K562 (cell line): ENCODE results near the gene GART. TPM values are rescaled to one million over a fixed set of nuclear protein-coding genes. Genes with fewer than 3 reads are reported as not detected.

Source experiments
- ATAC-seq: fragments of 200-7000 bp; cut with Tn5 transposase; 3 replicates; pipeline ENCODE4 v1.9.1; 2020; ENCODE audit warnings: moderate library complexity
- BruUV-seq: library from RNA; stranded (reverse); fragments of 400-500 nt; replicated peaks from 2 replicates; lab custom pipeline; 2021; lab: Mats Ljungman, UMichigan
- CTCF ChIA-PET: fragments of 300-600 bp; formaldehyde crosslinking; extraction: SDS; loops from one replicate; lab custom pipeline; 2021; ENCODE audit warnings: low intra/inter-chr PET ratio; lab: Yijun Ruan, JAX
- POLR2A ChIA-PET: fragments of 300-600, 350-650 bp; sonication (Branson Sonifier 250); formaldehyde crosslinking; extraction: SDS; loops from one replicate; lab custom pipeline; 2021; ENCODE audit warnings: antibody characterized with exemption, inconsistent platforms; lab: Yijun Ruan, JAX
- DNase-seq, 4 experiments: peaks; one replicate each; pipeline versions ENCODE4 v3.0.0 to v3.0.0-alpha.2; 2011 to 2018; ENCODE audit warnings: low spot score in 3 of 4, mixed read lengths in 3 of 4; ENCODE audit errors: extremely low read depth in 1 of 4
- FAIRE-seq: peaks from 2 replicates; lab custom pipeline; 2011; peaks lifted over from hg19 to GRCh38; lab: Jason Lieb, UNC
- H2AFZ ChIP-seq: 2 replicates; pipeline ENCODE4 v1.6.0; 2011; ENCODE audit warnings: low read depth, low read length, control low read depth, inconsistent platforms
- H3K27ac ChIP-seq: fragments of 200-600 bp; 3 replicates; pipeline ENCODE4 v1.8.0; 2011; ENCODE audit warnings: low read depth, mild to moderate bottlenecking, control low read depth, inconsistent platforms, low read length, moderate library complexity, mixed read lengths; ENCODE audit errors: extremely low read depth
- H3K27me3 ChIP-seq, 2 experiments: fragments of 300-600 bp in 1 of 2; 2 replicates in 1 of 2; 3 replicates in 1 of 2; pipeline versions ENCODE4 v1.6.0 to v1.8.0; 2011; ENCODE audit warnings: inconsistent platforms in 2 of 2, low read length in 2 of 2, mild to moderate bottlenecking in 1 of 2, mixed read lengths in 1 of 2, moderate library complexity in 1 of 2; ENCODE audit not compliant: control insufficient read depth in 2 of 2, insufficient read depth in 2 of 2
- H3K36me3 ChIP-seq: fragments of 300-600 bp; 3 replicates; pipeline ENCODE4 v1.8.0; 2011; ENCODE audit warnings: mild to moderate bottlenecking, low read length, inconsistent platforms; ENCODE audit not compliant: control insufficient read depth, insufficient read depth
- H3K4me1 ChIP-seq, 2 experiments: fragments of 200-600 bp in 1 of 2; replicated peaks in 1 of 2; 2 replicates in 1 of 2; 3 replicates in 1 of 2; pipeline versions ENCODE4 v1.5.1 to v1.8.0; 2011; ENCODE audit warnings: inconsistent platforms in 2 of 2, low read length in 2 of 2, mild to moderate bottlenecking in 1 of 2, mixed read lengths in 1 of 2, moderate library complexity in 1 of 2; ENCODE audit not compliant: control insufficient read depth in 2 of 2, insufficient read depth in 2 of 2
- H3K4me2 ChIP-seq: 2 replicates; pipeline ENCODE4 v1.6.1; 2011; ENCODE audit warnings: low read length, control low read depth, inconsistent platforms, mixed read lengths; ENCODE audit not compliant: insufficient read depth
- H3K4me3 ChIP-seq: fragments of 200-600 bp; sonication (generic), shearing (Covaris generic); 2 replicates; pipeline ENCODE4 v1.5.1; 2016; ENCODE audit warnings: control low read depth, inconsistent platforms
- H3K79me2 ChIP-seq: fragments of 200-600 bp; 3 replicates; pipeline ENCODE4 v1.8.0; 2011; ENCODE audit warnings: low read length, inconsistent platforms; ENCODE audit not compliant: control insufficient read depth, insufficient read depth
- H3K9ac ChIP-seq, 2 experiments: 2 replicates each; pipeline versions ENCODE4 v1.6.0 to v1.6.1; 2011; ENCODE audit warnings: low read depth in 2 of 2, low read length in 2 of 2, control low read depth in 1 of 2, inconsistent platforms in 1 of 2, mild to moderate bottlenecking in 1 of 2, mixed read lengths in 1 of 2; ENCODE audit not compliant: insufficient read depth in 1 of 2
- H3K9me1 ChIP-seq: one replicate; pipeline ENCODE4 v1.6.0; 2011; ENCODE audit warnings: inconsistent platforms, mild to moderate bottlenecking, low read length, moderate library complexity; ENCODE audit not compliant: control insufficient read depth, insufficient read depth
- H3K9me3 ChIP-seq: replicated peaks from 2 replicates; pipeline ENCODE4 v1.5.1; 2011; ENCODE audit warnings: low read depth, low read length, inconsistent platforms; ENCODE audit not compliant: control insufficient read depth, insufficient read depth
- H4K20me1 ChIP-seq: replicated peaks from 2 replicates; pipeline ENCODE4 v1.6.1; 2011; ENCODE audit warnings: low read length, inconsistent platforms, mixed read lengths; ENCODE audit not compliant: control insufficient read depth, insufficient read depth
- ATF3 ChIP-seq, 2 experiments: fragments of 450-650 bp in 1 of 2; sonication (generic) in 1 of 2; formaldehyde crosslinking in 1 of 2; IDR thresholded peaks in 1 of 2; conservative IDR thresholded peaks in 1 of 2; 2 replicates each; pipeline versions ENCODE4 v1.6.1 to v1.8.1; 2016 to 2023; ENCODE audit warnings: mild to moderate bottlenecking in 2 of 2, moderate library complexity in 2 of 2, inconsistent platforms in 1 of 2, missing genetic modification reagents in 1 of 2
- CEBPG ChIP-seq, 3 experiments: fragments of 200-800 bp in 1 of 3; sonication (Bioruptor generic) in 1 of 3; sonication (generic) in 1 of 3; formaldehyde crosslinking in 1 of 3; IDR thresholded peaks in 2 of 3; conservative IDR thresholded peaks in 1 of 3; 2 replicates each; pipeline versions ENCODE4 v1.6.1 to v1.8.0; 2016 to 2022; ENCODE audit warnings: missing compliant biosample characterization in 2 of 3, missing genetic modification characterization in 2 of 3, mild to moderate bottlenecking in 1 of 3, missing genetic modification reagents in 1 of 3
- POLR2AphosphoS2 ChIP-seq: IDR thresholded peaks from 2 replicates; pipeline ENCODE4 v1.6.1; 2012; ENCODE audit warnings: low read length, improper control_type of control experiment
- RBM22 ChIP-seq: fragments of 200-400 bp; formaldehyde crosslinking; IDR thresholded peaks from 2 replicates; pipeline ENCODE4 v1.6.1; 2018; ENCODE audit warnings: low read length, low read depth; ENCODE audit not compliant: poor library complexity, severe bottlenecking
- SRF ChIP-seq, 2 experiments: fragments of 250-450, 450-650 bp in 1 of 2; sonication (Bioruptor Pico) in 1 of 2; sonication (generic) in 1 of 2; formaldehyde crosslinking; IDR thresholded peaks; 2 replicates each; pipeline versions ENCODE4 v1.5.0 to v1.5.1; 2020 to 2022; ENCODE audit warnings: mild to moderate bottlenecking in 1 of 2, missing genetic modification reagents in 1 of 2
- ZNF41 ChIP-seq: fragments of 250-450 bp; sonication (Bioruptor Pico); conservative IDR thresholded peaks from 2 replicates; pipeline ENCODE4 v1.4.0; 2020; ENCODE audit warnings: mild to moderate bottlenecking
- WGBS: fragments of 100-300 bp; shearing (Covaris generic); methylation state at CpG from one replicate; pipeline ENCODE4 v1.1.6; 2016; ENCODE audit warnings: low coverage, mixed read lengths; ENCODE audit not compliant: insufficient coverage; ENCODE audit errors: missing lambda C conversion rate; 5-methylcytosine and 5-hydroxymethylcytosine counted together
- in situ Hi-C: fragments of 300-500 bp; cut with MboI; formaldehyde crosslinking; loops from 4 replicates; pipeline ENCODE4 v1.15.0; 2018; ENCODE audit warnings: inconsistent platforms, mixed read lengths
- intact Hi-C: fragments of 100-400 bp; cut with micrococcal nuclease; formaldehyde crosslinking; loops from 2 replicates; pipeline ENCODE4 v1.14.2; 2022
- polyA plus RNA-seq, 8 experiments: library from polyadenylated mRNA; depleted of rRNA in 4 of 8; stranded (reverse) in 5 of 8; unstranded in 3 of 8; fragments of >200 nt; fragmentation: Nextera tagmentation in 2 of 8; fragmentation: Illumina TruSeq in 1 of 8; extraction: Ambion mirVana in 2 of 8; extraction: Trizol in 1 of 8; gene quantifications; 2 replicates each; pipeline versions ENCODE4 v1.2.1 to v1.2.3, GENCODE V29; 2011 to 2014; ENCODE audit warnings: inconsistent platforms in 1 of 8, missing spikeins in 1 of 8
- total RNA-seq, 7 experiments: library from RNA; depleted of rRNA in 6 of 7; stranded (reverse); fragments of >200 nt in 6 of 7; fragmentation: Illumina TruSeq in 2 of 7; extraction: Trizol in 2 of 7; gene quantifications; 2 replicates each; pipeline versions ENCODE4 v1.2.1 to v1.2.3, GENCODE V29; 2011 to 2021; ENCODE audit warnings: low replicate concordance in 1 of 7

Gene GART
- total and polyA plus RNA-seq, 9 of the 15 experiments (the other 6 are each of a cell fraction or from before 2014, with no cell fraction given): 141 to 429 (median 349) TPM

- no peaks in the 10 kb centered on the region for H3K4me1 ChIP-seq
- FAIRE-seq (no peak), ATAC-seq (peak; percentile 16; the same call in 1 of the 3 replicates), DNase-seq (no peak)
- CTCF ChIA-PET: no interaction called here
- H3K4me2 ChIP-seq: no peak overlapping the region
- no peaks in the 10 kb centered on the region for H3K27me3 ChIP-seq
- BruUV-seq: no TSS peak
- H3K36me3 ChIP-seq: peaks cover 88% of the 10 kb centered on the region
- in situ Hi-C loops: no loop called here
- 83% methylated on average over 5 of the region's 5 CpGs for WGBS
- TF ChIP-seq CEBPG (CRISPR knock-in tag; IDR thresholded peaks at IDR 0.05): no peak
- TF ChIP-seq CEBPG (tag; conservative IDR thresholded peaks at IDR 0.05 in 1 of 2, IDR thresholded peaks at IDR 0.05 in 1 of 2): peak in 1 of 2 experiments; percentile 58; a peak in 3 of 4 replicates
- no peak for TF ChIP-seq SRF (CRISPR knock-in tag; IDR thresholded peaks at IDR 0.05)
- TF ChIP-seq ATF3 (IDR thresholded peaks at IDR 0.05): peak; percentile 67
- TF ChIP-seq ATF3 (CRISPR knock-in tag; conservative IDR thresholded peaks at IDR 0.05): no peak
- TF ChIP-seq POLR2AphosphoS2: 0 out of 2 replicates have a peak, but pooled peaks have one; percentile 35
- peak; percentile 60 for TF ChIP-seq RBM22
- TF ChIP-seq ZNF41 (CRISPR knock-in tag): no peak
- no peaks in the 10 kb centered on the region for H3K9me3 ChIP-seq
- H3K79me2 ChIP-seq: no peaks in the 10 kb centered on the region
- H3K27ac ChIP-seq: peak overlapping the region; percentile 5; the same call in 1 of the 3 replicates
- intact Hi-C loops: no loop called here
- no peak overlapping the region for H3K9ac ChIP-seq
- no peak overlapping the region for H3K4me3 ChIP-seq
- no peaks in the 10 kb centered on the region for H4K20me1 ChIP-seq
- no peaks in the 10 kb centered on the region for H3K9me1 ChIP-seq
- no peak overlapping the region for H2AFZ ChIP-seq
- POLR2A ChIA-PET: interaction anchor here (0.6 to 4.4 kb wide), 3 partner anchors 8 to 19 kb away, joined by 3 to 30 read pairs (median 7); partner anchors contain the start of genes GART and SON
Measured at GRCh38 chr21:33522297-33522952, 19.5 kb downstream of the GART start.
